NCI-H226 (cell line): ENCODE data around the gene CHD3.
"Not testable (repeated sequence)": the region's sequence is repeated elsewhere in the genome, so short reads cannot be mapped to it uniquely, and the experiment has no call there.

Source experiments
- DNase-seq: peaks from one replicate; pipeline ENCODE4 v3.0.0-alpha.2; 2015

Gene CHD3

DNA sequence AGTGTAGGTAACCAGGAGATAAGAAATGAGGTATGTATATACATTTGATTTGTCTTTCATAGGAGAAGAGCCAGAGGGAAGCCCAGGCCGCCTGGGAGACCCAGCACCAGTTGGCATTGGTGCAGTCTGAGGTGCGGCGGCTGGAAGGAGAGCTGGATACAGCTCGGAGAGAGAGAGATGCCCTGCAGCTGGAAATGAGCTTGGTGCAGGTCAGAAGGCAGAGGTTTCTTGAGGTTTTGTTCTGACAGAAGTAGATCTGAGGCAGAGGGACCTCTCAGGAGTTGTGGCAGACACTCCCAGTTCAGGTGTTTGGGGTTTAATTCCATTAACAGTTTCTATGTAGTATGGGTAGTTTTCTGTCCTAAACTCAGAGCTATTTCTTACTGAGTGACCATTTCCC, 51.4 kb downstream of the CHD3 start:
- no peak for DNase-seq

DNA sequence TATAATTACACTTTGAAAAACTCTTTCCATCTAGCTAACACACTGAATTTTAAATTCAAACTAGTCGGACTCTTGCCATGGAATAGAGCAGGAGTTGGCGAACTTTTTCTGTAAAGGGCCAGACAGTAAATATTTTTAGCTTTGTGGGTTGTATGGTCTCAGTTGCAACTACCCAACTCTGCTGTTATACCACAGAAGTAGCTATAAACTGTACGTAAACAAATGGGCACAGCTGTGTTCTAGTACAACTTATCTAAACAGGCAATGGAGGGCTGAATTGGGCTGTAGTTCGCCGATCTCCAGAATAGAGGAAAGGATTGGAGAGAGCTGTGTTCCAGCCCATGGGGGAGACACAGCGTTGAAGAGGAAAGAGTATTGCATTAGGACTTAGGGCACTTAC, 52.2 kb downstream of the CHD3 start:
- no peak for DNase-seq

DNA sequence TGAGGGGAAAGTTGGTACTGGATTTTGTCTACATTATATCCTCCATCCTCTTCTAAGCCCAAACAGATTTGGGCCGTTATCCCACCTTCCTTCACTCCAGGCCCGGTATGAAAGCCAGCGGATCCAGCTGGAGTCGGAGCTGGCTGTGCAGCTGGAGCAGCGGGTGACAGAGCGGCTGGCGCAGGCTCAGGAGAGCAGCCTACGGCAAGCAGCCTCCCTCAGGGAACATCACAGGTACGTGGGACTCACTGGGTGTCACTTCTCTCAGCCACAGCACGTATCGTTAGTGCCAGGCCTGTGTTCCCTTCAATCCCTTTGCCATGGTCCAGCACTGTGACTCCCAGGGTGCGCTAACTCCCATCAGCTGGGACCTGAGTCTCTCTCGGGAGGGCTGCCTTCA, 54.7 kb downstream of the CHD3 start:
- no peak for DNase-seq

DNA sequence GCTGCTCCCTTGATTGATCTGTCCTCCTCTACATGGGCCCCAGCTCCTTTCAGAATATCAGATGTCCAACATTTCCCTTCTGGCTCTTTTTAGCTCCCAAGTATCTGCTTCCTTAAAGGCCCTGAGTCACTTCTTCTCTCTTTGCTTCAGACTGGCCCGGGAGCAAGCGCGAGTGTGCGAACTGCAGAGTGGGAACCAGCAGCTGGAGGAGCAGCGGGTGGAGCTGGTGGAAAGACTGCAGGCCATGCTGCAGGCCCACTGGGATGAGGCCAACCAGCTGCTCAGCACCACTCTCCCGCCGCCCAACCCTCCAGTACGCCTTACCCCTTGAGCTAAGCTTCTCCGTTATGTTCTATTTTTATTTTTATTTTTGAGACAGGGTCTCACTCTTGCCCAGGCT, 55.7 kb downstream of the CHD3 start:
- no peak for DNase-seq

DNA sequence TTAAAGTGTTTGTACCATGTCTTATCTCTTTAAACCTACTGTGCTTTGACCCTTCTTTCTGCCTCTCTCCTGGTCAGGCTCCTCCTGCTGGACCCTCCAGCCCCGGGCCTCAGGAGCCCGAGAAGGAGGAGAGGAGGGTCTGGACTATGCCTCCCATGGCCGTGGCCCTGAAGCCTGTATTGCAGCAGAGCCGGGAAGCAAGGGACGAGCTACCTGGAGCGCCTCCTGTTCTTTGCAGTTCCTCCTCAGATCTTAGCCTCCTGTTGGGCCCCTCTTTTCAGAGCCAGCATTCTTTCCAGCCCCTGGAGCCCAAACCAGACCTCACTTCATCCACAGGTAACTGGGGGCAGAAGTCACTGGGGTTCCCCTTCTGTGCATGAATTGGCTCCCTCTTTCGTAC, 57.1 kb downstream of the CHD3 start:
- DNase-seq = no peak

DNA sequence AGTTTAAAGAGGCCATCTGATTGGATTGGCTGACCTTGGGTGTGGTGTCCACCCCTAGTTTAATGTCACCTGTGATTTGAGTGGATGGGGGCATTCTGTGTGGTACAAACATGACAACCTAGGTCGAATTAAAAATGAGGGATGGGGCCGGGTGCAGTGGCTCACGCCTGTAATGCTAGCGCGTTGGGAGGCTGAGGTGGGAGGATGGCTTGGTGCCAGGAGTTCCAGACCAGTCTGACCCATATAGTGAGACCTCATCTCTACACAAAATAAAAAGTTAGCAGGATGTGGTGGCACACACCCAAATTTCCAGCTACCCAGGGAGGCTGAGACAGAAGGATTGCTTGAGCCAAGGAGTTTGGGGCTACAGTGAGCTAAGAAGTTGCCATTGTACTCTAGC, 57.9 kb downstream of the CHD3 start:
- no peak for DNase-seq

DNA sequence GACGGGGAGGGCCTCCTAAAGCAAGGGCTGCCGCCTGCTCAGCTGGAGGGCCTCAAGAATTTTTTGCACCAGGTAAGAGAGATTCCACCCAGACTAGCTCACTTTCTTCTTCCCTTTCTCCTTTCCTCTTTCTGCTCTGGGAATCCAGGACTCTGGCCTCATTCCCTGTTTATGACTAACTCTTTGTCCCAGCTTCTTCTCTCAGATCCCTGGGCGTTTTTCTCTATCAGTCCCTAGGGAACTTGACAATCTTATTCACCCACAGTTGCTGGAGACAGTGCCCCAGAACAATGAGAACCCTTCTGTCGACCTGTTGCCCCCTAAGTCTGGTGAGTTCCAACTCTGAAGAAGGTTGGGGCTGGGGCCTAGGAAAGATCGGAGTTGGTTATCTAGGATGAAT, 59.1 kb downstream of the CHD3 start:
- DNase-seq = no peak

DNA sequence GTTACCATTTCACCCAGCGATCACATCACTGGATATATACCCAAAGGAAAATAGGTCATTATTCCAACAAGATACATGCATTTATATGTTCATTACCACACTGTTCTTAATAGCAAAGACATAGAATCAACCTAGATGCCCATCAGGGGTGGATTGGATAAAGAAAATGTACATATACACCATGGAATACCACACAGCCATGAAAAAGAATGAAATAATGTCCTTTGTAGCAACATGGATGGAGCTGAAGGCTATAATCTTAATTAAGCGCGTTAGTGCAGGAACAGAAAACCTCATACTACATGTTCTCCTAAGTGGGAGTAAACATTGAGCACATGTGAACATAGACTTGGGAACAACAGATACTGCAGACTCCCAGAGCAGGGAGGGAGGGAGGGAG, 62.0 kb downstream of the CHD3 start:
- DNase-seq = no peak

DNA sequence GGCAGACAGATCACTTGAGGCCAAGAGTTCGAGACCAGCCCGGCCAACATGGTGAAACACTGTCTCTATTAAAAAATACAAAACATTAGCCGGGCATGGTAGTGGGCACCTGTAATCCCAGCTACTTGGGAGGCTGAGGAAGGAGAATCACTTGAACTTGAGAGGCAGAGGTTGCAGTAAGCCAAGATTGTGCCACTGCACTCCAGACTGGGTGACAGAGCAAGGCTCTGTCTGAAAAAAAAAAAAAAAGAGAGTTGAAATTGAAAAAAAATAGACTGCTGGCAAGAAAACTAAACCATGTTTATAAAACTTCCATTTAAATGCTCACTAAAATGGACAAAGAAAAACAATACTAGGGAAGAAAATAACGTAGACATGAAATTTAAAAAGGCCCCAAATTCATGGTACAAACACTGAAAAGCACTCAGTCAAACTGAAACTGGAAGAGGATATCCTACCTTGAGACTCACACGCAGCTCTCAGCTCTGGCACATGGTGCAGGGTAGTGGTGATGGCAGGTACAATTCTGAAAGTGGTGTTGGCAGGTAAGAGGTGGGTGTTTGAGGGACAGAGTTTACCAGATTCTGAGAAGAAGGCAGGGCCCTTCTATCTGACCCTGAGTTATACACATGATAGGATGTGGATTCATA, 62.7 kb downstream of the CHD3 start:
- no peak for DNase-seq

DNA sequence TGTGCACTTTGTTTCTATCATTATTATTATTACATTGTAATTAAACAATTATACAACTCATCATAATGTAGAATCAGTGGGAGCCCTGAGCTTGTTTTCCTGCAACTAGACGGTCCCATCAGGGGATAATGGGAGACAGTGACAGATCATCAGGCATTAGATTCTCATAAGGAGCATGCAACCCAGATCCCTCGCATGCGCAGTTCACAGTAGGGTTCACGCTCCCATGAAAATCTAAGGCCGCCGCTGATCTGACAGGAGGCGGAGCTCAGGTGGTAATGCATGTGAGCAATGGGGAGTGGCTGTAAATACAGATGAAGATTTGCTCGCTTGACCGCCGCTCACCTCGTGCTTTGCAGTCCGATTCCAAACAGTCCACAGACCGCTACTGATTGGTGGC, 64.7 kb downstream of the CHD3 start:
- not testable (repeated sequence) for DNase-seq

DNA sequence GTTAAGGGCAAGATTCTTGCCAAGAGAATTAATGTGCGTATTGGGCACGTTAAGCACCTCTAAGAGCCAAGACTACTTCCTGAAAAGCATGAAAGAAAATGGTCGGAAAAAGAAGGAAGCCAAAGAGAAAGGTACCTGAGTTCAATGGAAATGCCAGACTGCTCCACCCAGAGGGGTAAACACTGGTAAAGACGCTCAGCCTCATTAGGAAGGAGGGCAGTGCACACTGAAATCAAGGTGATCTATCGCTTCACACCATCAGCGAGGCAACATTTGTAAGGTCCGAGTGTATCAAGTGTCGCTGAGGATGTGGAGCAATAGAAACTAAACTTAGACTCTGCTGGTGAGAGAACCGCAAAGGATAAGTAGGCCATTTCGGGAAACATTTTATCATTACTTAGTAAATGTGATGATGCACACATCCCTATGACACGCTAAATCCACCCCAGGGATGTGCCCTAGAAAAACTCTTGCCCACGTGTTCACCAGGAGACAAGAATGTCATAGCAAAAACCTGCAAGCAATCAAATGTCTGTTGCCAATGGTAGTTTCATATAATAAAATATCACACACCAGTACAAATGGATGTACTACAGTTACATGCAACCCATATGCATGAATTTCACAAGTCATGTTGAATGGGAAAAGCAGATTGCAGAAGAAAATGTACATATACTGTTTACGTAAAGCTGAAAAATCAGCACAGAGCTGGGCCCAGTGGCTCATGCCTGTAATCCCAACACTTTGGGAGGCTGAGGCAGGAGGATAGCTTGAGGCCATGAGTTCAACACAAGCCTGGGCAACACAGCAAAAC, 67.0 kb downstream of the CHD3 start:
- no peak for DNase-seq

DNA sequence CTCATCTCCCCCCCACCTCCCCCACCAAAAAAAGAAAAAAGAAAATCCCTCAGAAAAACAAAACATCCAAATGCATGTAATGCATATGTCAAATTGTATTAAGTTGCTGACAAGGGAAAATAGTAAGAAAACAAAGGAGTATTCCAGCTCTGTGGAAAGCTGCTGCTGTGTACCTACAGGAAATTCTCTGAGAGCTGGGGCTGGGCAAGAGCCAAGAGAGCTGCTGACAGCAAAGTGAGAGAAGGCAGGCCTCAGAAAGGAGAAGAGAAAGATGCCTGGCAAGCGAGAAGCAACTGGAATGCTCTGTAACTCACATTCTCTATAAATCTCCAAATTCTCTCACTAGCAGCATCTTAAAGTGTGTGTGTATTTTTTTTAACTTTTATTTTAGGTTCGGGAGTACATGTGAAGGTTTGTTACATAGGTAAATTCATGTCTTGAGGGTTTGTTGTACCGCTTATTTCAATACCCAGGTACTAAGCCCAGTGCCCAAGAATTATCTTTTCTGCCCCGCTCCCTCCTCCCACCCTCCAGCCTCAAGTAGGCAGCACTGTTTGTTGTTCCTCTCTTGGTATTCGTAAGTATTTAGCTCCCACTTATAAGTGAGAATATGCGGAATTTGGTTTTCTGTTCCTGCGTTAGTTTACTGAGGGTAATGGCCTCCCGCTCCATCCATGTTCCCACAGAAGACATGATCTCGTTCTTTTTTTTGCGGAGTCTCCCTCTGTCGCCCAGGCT, 67.8 kb downstream of the CHD3 start:
- no peak for DNase-seq

DNA sequence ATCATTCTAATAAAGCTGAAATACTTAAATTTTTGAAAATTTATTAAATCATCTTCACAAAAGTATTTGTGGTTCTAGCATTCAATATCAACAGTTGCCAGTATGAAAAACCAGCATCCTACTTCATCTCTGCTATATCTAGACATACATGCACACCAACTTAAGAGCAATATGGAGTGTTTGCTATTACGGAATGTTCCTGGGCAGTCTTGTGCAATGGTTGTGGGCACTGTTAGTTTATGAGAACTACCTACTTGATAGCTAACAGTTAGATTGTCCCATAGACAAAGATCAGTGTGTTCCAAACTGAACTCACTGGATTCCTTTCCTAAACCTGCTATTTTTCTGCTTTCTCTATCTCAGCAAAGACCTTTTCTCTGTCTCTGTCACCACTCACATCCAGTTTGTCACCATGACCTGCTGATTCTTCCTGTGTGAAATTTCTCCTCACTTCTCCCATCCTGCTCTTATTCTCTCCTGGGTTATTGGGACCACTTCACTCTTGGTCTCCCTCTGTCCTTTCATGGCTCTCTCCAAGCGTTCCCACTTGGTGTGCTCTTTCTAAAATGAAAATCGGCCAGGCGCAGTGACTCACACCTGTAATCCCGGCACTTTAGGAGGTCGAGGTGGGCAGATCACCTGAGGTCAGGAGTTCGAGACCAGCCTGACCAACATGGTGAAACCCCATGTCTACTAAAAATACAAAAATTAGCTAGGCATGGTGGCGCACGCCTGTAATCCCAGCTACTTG, 71.1 kb downstream of the CHD3 start:
- no peak for DNase-seq

DNA sequence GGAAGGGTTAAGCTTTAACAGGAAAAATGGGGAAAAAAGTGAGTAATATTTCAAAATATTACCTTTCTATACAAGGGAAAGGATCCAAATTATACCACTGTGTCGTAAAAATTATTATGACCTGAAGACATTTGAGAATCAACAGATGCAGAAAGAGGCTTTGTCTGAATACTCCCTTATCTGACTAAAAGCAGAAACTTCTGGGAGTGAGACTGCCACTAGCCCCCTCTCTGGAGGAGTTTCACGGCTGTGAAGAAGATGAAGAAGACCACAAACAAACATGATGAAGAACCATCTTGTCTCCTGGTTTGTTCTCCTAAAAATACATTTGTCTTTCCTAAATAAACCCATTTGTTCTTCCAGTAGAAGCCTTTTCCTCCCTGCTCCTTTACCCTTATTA, 72.8 kb downstream of the CHD3 start:
- no peak for DNase-seq
